Ascending aorta (tissue), 2 donors: ENCODE data around the gene LRFN3. TPM values are rescaled to one million over a fixed set of nuclear protein-coding genes. Genes with fewer than 3 reads are reported as not detected.

Experiments used
- DNase-seq, 2 donors: peaks; one replicate each; pipeline ENCODE4 v3.0.0-alpha.2; 2019; ENCODE audit warnings: low spot score in 2 of 2
- H3K27ac ChIP-seq, 2 donors: fragments of 200-600 bp; sonication (generic); one replicate each; pipeline ENCODE4 v1.5.1; 2016 to 2017; ENCODE audit warnings: mild to moderate bottlenecking in 1 of 2
- H3K27me3 ChIP-seq: fragments of 200-600 bp; sonication (generic); one replicate; pipeline ENCODE4 v1.5.1; 2017
- H3K36me3 ChIP-seq, 2 donors: fragments of 200-600 bp; sonication (generic); one replicate each; pipeline ENCODE4 v1.5.1; 2016
- H3K4me1 ChIP-seq, 2 donors: fragments of 200-600 bp; sonication (generic); one replicate each; pipeline ENCODE4 v1.5.1; 2016 to 2017; ENCODE audit warnings: mild to moderate bottlenecking in 1 of 2
- H3K4me3 ChIP-seq, 2 donors: fragments of 200-600 bp; sonication (generic); one replicate each; pipeline ENCODE4 v1.5.1; 2016 to 2017; ENCODE audit warnings: mild to moderate bottlenecking in 1 of 2
- H3K9me3 ChIP-seq, 2 donors: fragments of 200-600 bp; sonication (generic); one replicate each; pipeline ENCODE4 v1.5.1; 2016
- intact Hi-C: fragments of 100-400 bp; cut with DNase I; formaldehyde crosslinking; loops from one replicate; pipeline ENCODE4 v1.15.1; 2023
- total RNA-seq: library from RNA; depleted of rRNA; stranded (reverse); fragments of >200 nt; gene quantifications from one replicate; pipeline ENCODE4 v1.1.0, GENCODE V29; 2016
- TF ChIP-seq, protein P1 (sequence below), 3 experiments: fragments of 200-600 bp in 2 of 3; fragments of 450-650 bp in 1 of 3; sonication (generic) in 2 of 3; IDR thresholded peaks; one replicate each; pipeline ENCODE4 v1.5.1; 2016 to 2019; ENCODE audit warnings: antibody characterized with exemption in 3 of 3, mild to moderate bottlenecking in 1 of 3, moderate library complexity in 1 of 3

LRFN3 gene
- total RNA-seq, 1 donor from 2014 or later = 26.6 TPM

DNA sequence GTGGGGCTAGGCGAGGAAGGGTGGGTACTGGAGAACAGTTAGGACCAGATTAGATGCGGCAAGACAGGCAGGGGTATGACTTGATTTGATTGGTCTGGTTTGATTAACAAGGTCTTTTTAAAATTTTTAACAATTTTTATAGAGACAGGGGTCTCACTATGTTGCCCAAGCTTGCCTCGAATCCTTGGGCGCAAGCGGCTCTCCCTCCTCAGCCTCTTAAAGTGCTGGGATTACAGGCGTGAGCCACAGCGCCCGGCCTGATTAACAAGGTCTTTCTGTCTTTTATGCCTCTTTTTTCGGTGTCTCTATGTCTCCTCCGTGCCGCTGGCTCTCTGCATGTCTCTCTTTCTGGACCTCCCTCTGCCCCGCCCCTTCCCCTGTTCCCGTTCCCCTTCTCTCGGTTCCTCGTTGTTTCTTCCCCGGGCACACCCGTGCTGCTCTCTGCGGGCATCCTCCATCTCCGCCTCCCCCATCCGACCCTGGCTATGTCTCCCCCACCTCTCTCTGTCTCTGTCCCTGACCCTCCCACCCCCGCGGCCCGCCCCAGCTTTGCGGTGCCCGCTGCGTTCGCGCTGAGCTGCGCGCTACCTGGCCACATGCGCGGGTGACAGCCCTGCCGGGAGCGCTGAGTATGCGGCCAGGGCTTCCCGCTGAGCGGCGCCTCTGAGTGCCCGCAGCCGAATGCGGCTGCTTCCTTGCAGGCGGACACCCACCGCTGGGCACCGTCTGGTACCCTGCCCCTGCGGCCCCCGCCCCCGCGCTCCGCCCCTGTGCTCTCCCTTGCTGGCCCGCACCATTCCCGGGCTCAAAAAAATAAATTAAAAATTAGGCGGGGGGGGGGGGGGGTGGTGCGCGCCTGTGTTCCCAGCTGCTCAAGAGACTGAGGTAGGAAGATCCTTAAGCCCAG lies 50.7 kb downstream of the LRFN3 start:
- peaks cover 0 to 3% of the 10 kb centered on the region in 2 donors for H3K4me1 ChIP-seq
- no peaks in the 10 kb centered on the region for H3K9me3 ChIP-seq
- H3K4me3 ChIP-seq = peak overlapping the region; percentile 46 to 58
- DNase-seq = no peak
- no peaks in the 10 kb centered on the region for H3K27me3 ChIP-seq
- no peaks in the 10 kb centered on the region for H3K36me3 ChIP-seq
- no peak overlapping the region for H3K27ac ChIP-seq
- TF ChIP-seq, protein P1, sequence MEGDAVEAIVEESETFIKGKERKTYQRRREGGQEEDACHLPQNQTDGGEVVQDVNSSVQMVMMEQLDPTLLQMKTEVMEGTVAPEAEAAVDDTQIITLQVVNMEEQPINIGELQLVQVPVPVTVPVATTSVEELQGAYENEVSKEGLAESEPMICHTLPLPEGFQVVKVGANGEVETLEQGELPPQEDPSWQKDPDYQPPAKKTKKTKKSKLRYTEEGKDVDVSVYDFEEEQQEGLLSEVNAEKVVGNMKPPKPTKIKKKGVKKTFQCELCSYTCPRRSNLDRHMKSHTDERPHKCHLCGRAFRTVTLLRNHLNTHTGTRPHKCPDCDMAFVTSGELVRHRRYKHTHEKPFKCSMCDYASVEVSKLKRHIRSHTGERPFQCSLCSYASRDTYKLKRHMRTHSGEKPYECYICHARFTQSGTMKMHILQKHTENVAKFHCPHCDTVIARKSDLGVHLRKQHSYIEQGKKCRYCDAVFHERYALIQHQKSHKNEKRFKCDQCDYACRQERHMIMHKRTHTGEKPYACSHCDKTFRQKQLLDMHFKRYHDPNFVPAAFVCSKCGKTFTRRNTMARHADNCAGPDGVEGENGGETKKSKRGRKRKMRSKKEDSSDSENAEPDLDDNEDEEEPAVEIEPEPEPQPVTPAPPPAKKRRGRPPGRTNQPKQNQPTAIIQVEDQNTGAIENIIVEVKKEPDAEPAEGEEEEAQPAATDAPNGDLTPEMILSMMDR (IDR thresholded peaks at IDR 0.05) = no peak
- intact Hi-C loops = no loop called here

DNA sequence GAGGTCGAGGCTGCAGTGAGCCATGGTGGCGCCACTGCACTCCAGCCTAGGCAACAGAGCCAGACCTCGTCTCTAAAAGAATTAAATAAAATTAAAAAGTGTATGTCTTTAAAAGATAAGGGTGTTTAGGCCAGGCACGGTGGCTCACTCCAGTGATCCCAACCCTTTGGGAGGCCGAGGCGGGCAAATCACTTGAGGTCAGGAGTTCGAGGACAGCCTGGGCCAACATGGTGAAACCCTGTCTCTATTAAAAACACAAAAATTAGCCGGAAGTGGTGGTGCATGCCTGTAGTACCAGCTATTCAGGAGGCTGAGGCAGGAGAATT lies 51.4 kb downstream of the LRFN3 start:
- peak overlapping the region in 1 of 2 donors; percentile 58 for H3K4me3 ChIP-seq
- intact Hi-C loops = no loop called here
- no peak overlapping the region for H3K27ac ChIP-seq
- H3K9me3 ChIP-seq = no peaks in the 10 kb centered on the region
- peaks cover 0 to 3% of the 10 kb centered on the region in 2 donors for H3K4me1 ChIP-seq
- no peaks in the 10 kb centered on the region for H3K36me3 ChIP-seq
- DNase-seq = no peak
- no peaks in the 10 kb centered on the region for H3K27me3 ChIP-seq
- TF ChIP-seq, protein P1 (IDR thresholded peaks at IDR 0.05) = no peak

- Histone ChIP-seq H3K27me3 (no peaks in the 10 kb centered on the region), H3K27ac (no peak overlapping the region)
- intact Hi-C loops = no loop called here
Observed at GRCh38 chr19:35988824-35989223, 52.6 kb downstream of the LRFN3 start.

GRCh38 chr19:35990156-35990555 lies 54.0 kb downstream of the LRFN3 start:
- Histone ChIP-seq H3K4me1 (peaks cover 3 to 6% of the 10 kb centered on the region in 2 donors), H3K9me3 (no peaks in the 10 kb centered on the region), H3K4me3 (no peak overlapping the region), H3K36me3 (no peaks in the 10 kb centered on the region), H3K27ac (no peak overlapping the region), H3K27me3 (no peaks in the 10 kb centered on the region)
- DNase-seq = no peak
- TF ChIP-seq, protein P1 (IDR thresholded peaks at IDR 0.05) = no peak
- intact Hi-C loops = no loop called here

More at GRCh38 chr19:35988824-35989223, 52.6 kb downstream of the LRFN3 start:
- Histone ChIP-seq H3K36me3 (no peaks in the 10 kb centered on the region), H3K4me1 (peaks cover 0 to 3% of the 10 kb centered on the region in 2 donors), H3K4me3 (no peak overlapping the region), H3K9me3 (no peaks in the 10 kb centered on the region)
- TF ChIP-seq, protein P1 (IDR thresholded peaks at IDR 0.05) = no peak
- DNase-seq = no peak

- Histone ChIP-seq H3K4me1 (peaks cover 3 to 10% of the 10 kb centered on the region in 2 donors), H3K27me3 (no peaks in the 10 kb centered on the region), H3K9me3 (no peaks in the 10 kb centered on the region), H3K36me3 (no peaks in the 10 kb centered on the region), H3K4me3 (no peak overlapping the region), H3K27ac (no peak overlapping the region)
- TF ChIP-seq, protein P1 (IDR thresholded peaks at IDR 0.05) = no peak
- intact Hi-C loops = no loop called here
- no peak for DNase-seq
Observed at GRCh38 chr19:35990771-35991730, 54.9 kb downstream of the LRFN3 start.
